H9 (cell line): Measurements from ENCODE around the gene KRT78. TPM values are rescaled to one million over a fixed set of nuclear protein-coding genes. Genes with fewer than 3 reads are reported as not detected.

Experiments used
- DNase-seq: peaks from one replicate; pipeline ENCODE4 v3.0.0-alpha.2; 2017
- H2AFZ ChIP-seq: one replicate; pipeline ENCODE4 v1.6.1; 2013; ENCODE audit warnings: mild to moderate bottlenecking, low read length, control low read depth, moderate library complexity
- H2AK5ac ChIP-seq: 2 replicates; pipeline ENCODE4 v1.6.1; 2013; ENCODE audit warnings: low read length, control low read depth, mixed read lengths; ENCODE audit not compliant: insufficient read length
- H2BK120ac ChIP-seq: one replicate; pipeline ENCODE4 v1.6.1; 2013; ENCODE audit warnings: low read depth, mild to moderate bottlenecking, low read length, control low read depth, inconsistent platforms; ENCODE audit not compliant: poor library complexity, severe bottlenecking
- H2BK12ac ChIP-seq: 2 replicates; pipeline ENCODE4 v1.6.1; 2013; ENCODE audit warnings: low read length, control low read depth, mixed read lengths, low read depth; ENCODE audit not compliant: insufficient read length
- H2BK15ac ChIP-seq: 2 replicates; pipeline ENCODE4 v1.6.1; 2013; ENCODE audit warnings: low read depth, low read length, control low read depth
- H2BK20ac ChIP-seq: one replicate; pipeline ENCODE4 v1.6.1; 2013; ENCODE audit warnings: low read depth, mild to moderate bottlenecking, low read length, control low read depth, inconsistent platforms; ENCODE audit not compliant: poor library complexity, severe bottlenecking
- H2BK5ac ChIP-seq: 2 replicates; pipeline ENCODE4 v1.6.1; 2013; ENCODE audit warnings: low read length, control low read depth, mixed read lengths; ENCODE audit not compliant: insufficient read length
- H3K14ac ChIP-seq: 2 replicates; pipeline ENCODE4 v1.6.1; 2013; ENCODE audit warnings: low read length, control low read depth; ENCODE audit not compliant: insufficient read depth
- H3K18ac ChIP-seq: 2 replicates; pipeline ENCODE4 v1.6.1; 2013; ENCODE audit warnings: low read depth, mild to moderate bottlenecking, mixed read lengths, low read length, control low read depth; ENCODE audit not compliant: insufficient read length
- H3K23ac ChIP-seq: 2 replicates; pipeline ENCODE4 v1.6.1; 2013; ENCODE audit warnings: low read length, control low read depth, mixed read lengths, low read depth; ENCODE audit not compliant: insufficient read length
- H3K23me2 ChIP-seq: 2 replicates; pipeline ENCODE4 v1.6.1; 2013; ENCODE audit warnings: low read depth, mild to moderate bottlenecking, mixed read lengths, low read length, control low read depth; ENCODE audit not compliant: insufficient read length, poor library complexity, severe bottlenecking
- H3K27ac ChIP-seq: 2 replicates; pipeline ENCODE4 v1.5.1; 2013; ENCODE audit warnings: low read length, control low read depth, mixed read lengths, low read depth; ENCODE audit not compliant: insufficient read length
- H3K27me3 ChIP-seq: 2 replicates; pipeline ENCODE4 v1.6.1; 2013; ENCODE audit warnings: low read length, control low read depth, inconsistent platforms; ENCODE audit not compliant: insufficient read depth
- H3K4ac ChIP-seq: 2 replicates; pipeline ENCODE4 v1.6.1; 2013; ENCODE audit warnings: low read depth, mild to moderate bottlenecking, control low read depth, inconsistent platforms, low read length, moderate library complexity
- H3K4me1 ChIP-seq: 2 replicates; pipeline ENCODE4 v1.6.1; 2013; ENCODE audit warnings: low read length, control low read depth, inconsistent platforms; ENCODE audit not compliant: insufficient read depth
- H3K4me2 ChIP-seq: 2 replicates; pipeline ENCODE4 v1.6.1; 2013; ENCODE audit warnings: low read length, control low read depth, mixed read lengths; ENCODE audit not compliant: insufficient read length, insufficient read depth
- H3K56ac ChIP-seq: 2 replicates; pipeline ENCODE4 v1.6.1; 2013; ENCODE audit warnings: low read depth, mild to moderate bottlenecking, mixed read lengths, low read length, control low read depth; ENCODE audit not compliant: insufficient read length
- H3K79me1 ChIP-seq: 2 replicates; pipeline ENCODE4 v1.6.1; 2013; ENCODE audit warnings: low read depth, mild to moderate bottlenecking, moderate library complexity, low read length, control low read depth, inconsistent platforms; ENCODE audit not compliant: insufficient read depth, poor library complexity, severe bottlenecking
- H3K79me2 ChIP-seq: 2 replicates; pipeline ENCODE4 v1.6.1; 2013; ENCODE audit warnings: low read length, control low read depth, inconsistent platforms; ENCODE audit not compliant: insufficient read depth
- H3K9ac ChIP-seq: 2 replicates; pipeline ENCODE4 v1.6.1; 2013; ENCODE audit warnings: low read length, control low read depth, mixed read lengths; ENCODE audit not compliant: insufficient read length; ENCODE audit errors: extremely low read depth
- H3K9me3 ChIP-seq: one replicate; pipeline ENCODE4 v1.6.1; 2013; ENCODE audit warnings: low read depth, low read length, inconsistent platforms; ENCODE audit not compliant: control insufficient read depth
- H3T11ph ChIP-seq: one replicate; pipeline ENCODE4 v1.6.1; 2013; ENCODE audit warnings: mild to moderate bottlenecking, low read length, control low read depth, inconsistent platforms
- H4K20me1 ChIP-seq: one replicate; pipeline ENCODE4 v1.6.1; 2013; ENCODE audit not compliant: control insufficient read depth, insufficient read length, insufficient read depth
- H4K5ac ChIP-seq: 2 replicates; pipeline ENCODE4 v1.6.1; 2013; ENCODE audit warnings: low read depth, mild to moderate bottlenecking, mixed read lengths, low read length, control low read depth; ENCODE audit not compliant: insufficient read length
- H4K8ac ChIP-seq: replicated peaks from 2 replicates; pipeline ENCODE4 v1.6.1; 2013; ENCODE audit warnings: low read length, control low read depth, mixed read lengths, low read depth; ENCODE audit not compliant: insufficient read length
- H4K91ac ChIP-seq: 2 replicates; pipeline ENCODE4 v1.6.1; 2013; ENCODE audit warnings: low read depth, mild to moderate bottlenecking, moderate library complexity, mixed read lengths, low read length, control low read depth; ENCODE audit not compliant: insufficient read length
- H3K27ac Mint-ChIP-seq, 3 experiments: 2 replicates in 2 of 3; 3 replicates in 1 of 3; pipeline ENCODE4 v1.8.0; 2020 to 2021; ENCODE audit warnings: mixed read lengths in 3 of 3, mild to moderate bottlenecking in 1 of 3, moderate library complexity in 1 of 3
- H3K27me3 Mint-ChIP-seq: 2 replicates; pipeline ENCODE4 v1.8.0; 2021; ENCODE audit warnings: low read depth, mild to moderate bottlenecking, moderate library complexity, mixed read lengths
- H3K36me3 Mint-ChIP-seq, 3 experiments: 2 replicates in 2 of 3; 3 replicates in 1 of 3; pipeline ENCODE4 v1.8.0; 2020 to 2021; ENCODE audit warnings: low read depth in 3 of 3, mixed read lengths in 3 of 3; ENCODE audit not compliant: insufficient read depth in 1 of 3
- H3K4me1 Mint-ChIP-seq, 2 experiments: 2 replicates each; pipeline ENCODE4 v1.8.0; 2020; ENCODE audit warnings: mixed read lengths in 2 of 2
- H3K4me3 Mint-ChIP-seq, 2 experiments: 2 replicates in 1 of 2; 3 replicates in 1 of 2; pipeline ENCODE4 v1.8.0; 2020 to 2021; ENCODE audit warnings: mild to moderate bottlenecking in 2 of 2, mixed read lengths in 2 of 2, moderate library complexity in 1 of 2
- H3K9me3 Mint-ChIP-seq, 2 experiments: 2 replicates in 1 of 2; 3 replicates in 1 of 2; pipeline ENCODE4 v1.8.0; 2020; ENCODE audit warnings: mild to moderate bottlenecking in 2 of 2, mixed read lengths in 2 of 2, moderate library complexity in 1 of 2
- WGBS: extraction: QIAGEN DNeasy Blood & Tissue Kit; methylation state at CpG from one replicate; pipeline ENCODE4 v1.1.7; 2013; ENCODE audit warnings: missing lambda C conversion rate, low lambda C conversion rate, mixed read lengths; ENCODE audit not compliant: insufficient read length; ENCODE audit errors: extremely low coverage; 5-methylcytosine and 5-hydroxymethylcytosine counted together
- total RNA-seq: library from RNA; stranded (reverse); gene quantifications from 2 replicates; pipeline ENCODE4 v1.2.1, GENCODE V29; 2021
- TF ChIP-seq, protein P1 (sequence below): fragments of 200-600 bp; sonication (generic); conservative IDR thresholded peaks from 3 replicates; pipeline ENCODE4 v1.8.0; 2021; ENCODE audit warnings: antibody characterized with exemption, mild to moderate bottlenecking

The KRT78 gene
- total RNA-seq, 1 experiment from 2014 or later = not detected

DNA sequence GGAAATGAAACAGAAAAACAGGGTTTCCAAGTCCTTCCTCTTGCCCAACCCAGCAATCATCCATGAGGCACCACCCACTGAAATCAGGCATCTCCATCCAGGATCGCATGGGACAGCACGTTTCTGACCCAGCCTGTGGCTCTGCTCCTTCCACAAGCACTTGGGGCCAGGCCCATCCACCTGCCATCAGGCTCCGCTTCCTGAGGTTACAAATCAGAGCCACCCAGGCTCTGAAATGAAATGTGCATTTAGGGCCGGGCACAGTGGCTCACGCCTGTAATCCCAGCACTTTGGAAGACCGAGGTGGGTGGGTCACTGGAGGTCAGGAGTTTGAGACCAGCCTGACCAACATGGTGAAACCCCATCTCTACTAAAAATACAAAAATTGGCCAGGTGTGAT lies 717 bp upstream of the KRT78 start:
- WGBS = no CpG with 5 or more reads among the region's 6 CpGs
- H2BK12ac ChIP-seq = no peak overlapping the region

More for the DNA sequence above, 717 bp upstream of the KRT78 start:
- Histone ChIP-seq H4K91ac (no peak overlapping the region), H3K23ac (no peak overlapping the region), H4K20me1 (no peaks in the 10 kb centered on the region), H2BK5ac (no peak overlapping the region), H2BK15ac (no peak overlapping the region), H3K56ac (no peak overlapping the region), H4K5ac (no peak overlapping the region), H3K4me2 (no peak overlapping the region), H3K79me1 (no peaks in the 10 kb centered on the region), H2BK120ac (no peak overlapping the region), H3T11ph (no peak overlapping the region), H3K9me3 (no peaks in the 10 kb centered on the region), H3K14ac (no peak overlapping the region), H2AFZ (no peak overlapping the region), H2AK5ac (no peak overlapping the region), H3K23me2 (no peaks in the 10 kb centered on the region), H3K27ac (no peak overlapping the region), H3K4ac (no peak overlapping the region), H3K79me2 (no peaks in the 10 kb centered on the region), H2BK20ac (no peak overlapping the region), H4K8ac (no peak overlapping the region), H3K4me1 (no peaks in the 10 kb centered on the region), H3K9ac (no peak overlapping the region), H3K27me3 (no peaks in the 10 kb centered on the region), H3K18ac (no peak overlapping the region)
- no peaks in the 10 kb centered on the region for H3K9me3 Mint-ChIP-seq
- peaks cover 0 to 4% of the 10 kb centered on the region in 2 experiments; a peak in 1 of 4 replicates for H3K4me1 Mint-ChIP-seq
- H3K27me3 Mint-ChIP-seq = peaks cover 16% of the 10 kb centered on the region
- DNase-seq = peak; percentile 25
- peak overlapping the region in 1 of 3 experiments; percentile 16; a peak in 1 of 7 replicates for H3K27ac Mint-ChIP-seq
- TF ChIP-seq, protein P1, sequence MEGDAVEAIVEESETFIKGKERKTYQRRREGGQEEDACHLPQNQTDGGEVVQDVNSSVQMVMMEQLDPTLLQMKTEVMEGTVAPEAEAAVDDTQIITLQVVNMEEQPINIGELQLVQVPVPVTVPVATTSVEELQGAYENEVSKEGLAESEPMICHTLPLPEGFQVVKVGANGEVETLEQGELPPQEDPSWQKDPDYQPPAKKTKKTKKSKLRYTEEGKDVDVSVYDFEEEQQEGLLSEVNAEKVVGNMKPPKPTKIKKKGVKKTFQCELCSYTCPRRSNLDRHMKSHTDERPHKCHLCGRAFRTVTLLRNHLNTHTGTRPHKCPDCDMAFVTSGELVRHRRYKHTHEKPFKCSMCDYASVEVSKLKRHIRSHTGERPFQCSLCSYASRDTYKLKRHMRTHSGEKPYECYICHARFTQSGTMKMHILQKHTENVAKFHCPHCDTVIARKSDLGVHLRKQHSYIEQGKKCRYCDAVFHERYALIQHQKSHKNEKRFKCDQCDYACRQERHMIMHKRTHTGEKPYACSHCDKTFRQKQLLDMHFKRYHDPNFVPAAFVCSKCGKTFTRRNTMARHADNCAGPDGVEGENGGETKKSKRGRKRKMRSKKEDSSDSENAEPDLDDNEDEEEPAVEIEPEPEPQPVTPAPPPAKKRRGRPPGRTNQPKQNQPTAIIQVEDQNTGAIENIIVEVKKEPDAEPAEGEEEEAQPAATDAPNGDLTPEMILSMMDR = no peak
- H3K36me3 Mint-ChIP-seq = no peaks in the 10 kb centered on the region
- no peak overlapping the region for H3K4me3 Mint-ChIP-seq
